ENCODE results near the gene CNTN4. TPM values are rescaled to one million over a fixed set of nuclear protein-coding genes. Genes with fewer than 3 reads are reported as not detected.

The CNTN4 gene
- total RNA-seq, 1 donor from 2014 or later = not detected

- H3K27me3 ChIP-seq (ENCODE audit: insufficient read depth, low read length) = no peaks in the 10 kb centered on the region
- H3K9ac ChIP-seq (ENCODE audit: low read length) = no peak overlapping the region
- peaks cover 3% of the 10 kb centered on the region for H3K9me3 ChIP-seq (ENCODE audit: insufficient read depth, low read depth, low read length)
- H3K36me3 ChIP-seq (ENCODE audit: insufficient read depth, low read length) = no peaks in the 10 kb centered on the region
- no peaks in the 10 kb centered on the region for H3K4me1 ChIP-seq (ENCODE audit: insufficient read depth, low read length)
- H3K4me3 ChIP-seq (ENCODE audit: insufficient read depth, low read depth, low read length) = no peak overlapping the region
- H3K4me2 ChIP-seq (ENCODE audit: low read length) = no peak overlapping the region
- no peaks in the 10 kb centered on the region for H3K27me3 Mint-ChIP-seq (ENCODE audit: low read depth, unreplicated experiment)
- H2AFZ ChIP-seq (ENCODE audit: low read depth, low read length) = no peak overlapping the region
- H4K20me1 ChIP-seq (ENCODE audit: insufficient read depth, low read length) = no peaks in the 10 kb centered on the region
- no peak overlapping the region for H3K4me3 Mint-ChIP-seq (ENCODE audit: unreplicated experiment)
- DNase-seq (ENCODE audit: low read depth) = no peak
- H3K36me3 Mint-ChIP-seq (ENCODE audit: low read depth, unreplicated experiment) = no peaks in the 10 kb centered on the region
- no peaks in the 10 kb centered on the region for H3K4me1 Mint-ChIP-seq (ENCODE audit: low read depth, unreplicated experiment)
- TF ChIP-seq EZH2 (IDR thresholded peaks at IDR 0.05; ENCODE audit: insufficient read depth, low read length) = no peak
- no peak for TF ChIP-seq CTCF (IDR thresholded peaks at IDR 0.05; ENCODE audit: insufficient read depth, low read depth, low read length)
- H3K27ac ChIP-seq (ENCODE audit: low read depth, low read length) = no peak overlapping the region
- no peaks in the 10 kb centered on the region for H3K79me2 ChIP-seq (ENCODE audit: insufficient read depth, low read length)
- H3K9me3 Mint-ChIP-seq (ENCODE audit: unreplicated experiment) = peaks cover 6% of the 10 kb centered on the region
- no peak for FAIRE-seq
- no peak overlapping the region for H3K27ac Mint-ChIP-seq (ENCODE audit: unreplicated experiment)
Observed at GRCh38 chr3:2771193-2771592, 672.5 kb downstream of the CNTN4 start.

- H4K20me1 ChIP-seq (ENCODE audit: insufficient read depth, low read length) = no peaks in the 10 kb centered on the region
- no peaks in the 10 kb centered on the region for H3K27me3 Mint-ChIP-seq (ENCODE audit: low read depth, unreplicated experiment)
- DNase-seq (ENCODE audit: low read depth) (no peak), FAIRE-seq (no peak)
- no peaks in the 10 kb centered on the region for H3K27me3 ChIP-seq (ENCODE audit: insufficient read depth, low read length)
- no peak overlapping the region for H3K27ac Mint-ChIP-seq (ENCODE audit: unreplicated experiment)
- no peak overlapping the region for H3K9ac ChIP-seq (ENCODE audit: low read length)
- no peaks in the 10 kb centered on the region for H3K36me3 Mint-ChIP-seq (ENCODE audit: low read depth, unreplicated experiment)
- no peak for TF ChIP-seq CTCF (IDR thresholded peaks at IDR 0.05; ENCODE audit: insufficient read depth, low read depth, low read length)
- TF ChIP-seq EZH2 (IDR thresholded peaks at IDR 0.05; ENCODE audit: insufficient read depth, low read length) = no peak
- H3K4me1 Mint-ChIP-seq (ENCODE audit: low read depth, unreplicated experiment) = no peaks in the 10 kb centered on the region
- H3K9me3 Mint-ChIP-seq (ENCODE audit: unreplicated experiment) = peaks cover 6% of the 10 kb centered on the region
- H3K4me3 Mint-ChIP-seq (ENCODE audit: unreplicated experiment) = no peak overlapping the region
- no peak overlapping the region for H3K4me2 ChIP-seq (ENCODE audit: low read length)
- no peaks in the 10 kb centered on the region for H3K4me1 ChIP-seq (ENCODE audit: insufficient read depth, low read length)
- H3K27ac ChIP-seq (ENCODE audit: low read depth, low read length) = no peak overlapping the region
- no peaks in the 10 kb centered on the region for H3K79me2 ChIP-seq (ENCODE audit: insufficient read depth, low read length)
- H3K9me3 ChIP-seq (ENCODE audit: insufficient read depth, low read depth, low read length) = peaks cover 3% of the 10 kb centered on the region
- H2AFZ ChIP-seq (ENCODE audit: low read depth, low read length) = no peak overlapping the region
- no peak overlapping the region for H3K4me3 ChIP-seq (ENCODE audit: insufficient read depth, low read depth, low read length)
- no peaks in the 10 kb centered on the region for H3K36me3 ChIP-seq (ENCODE audit: insufficient read depth, low read length)
Observed at GRCh38 chr3:2771741-2772140, 673.1 kb downstream of the CNTN4 start.

- H3K4me1 Mint-ChIP-seq (ENCODE audit: low read depth, unreplicated experiment) = no peaks in the 10 kb centered on the region
- Histone ChIP-seq H3K79me2 (ENCODE audit: insufficient read depth, low read length) (no peaks in the 10 kb centered on the region), H3K27me3 (ENCODE audit: insufficient read depth, low read length) (no peaks in the 10 kb centered on the region), H3K9me3 (ENCODE audit: insufficient read depth, low read depth, low read length) (peaks cover 3% of the 10 kb centered on the region), H3K4me1 (ENCODE audit: insufficient read depth, low read length) (no peaks in the 10 kb centered on the region), H4K20me1 (ENCODE audit: insufficient read depth, low read length) (no peaks in the 10 kb centered on the region), H2AFZ (ENCODE audit: low read depth, low read length) (no peak overlapping the region), H3K9ac (ENCODE audit: low read length) (no peak overlapping the region), H3K4me3 (ENCODE audit: insufficient read depth, low read depth, low read length) (no peak overlapping the region), H3K27ac (ENCODE audit: low read depth, low read length) (no peak overlapping the region), H3K4me2 (ENCODE audit: low read length) (no peak overlapping the region), H3K36me3 (ENCODE audit: insufficient read depth, low read length) (no peaks in the 10 kb centered on the region)
- H3K9me3 Mint-ChIP-seq (ENCODE audit: unreplicated experiment) = peaks cover 6% of the 10 kb centered on the region
- no peak for TF ChIP-seq EZH2 (IDR thresholded peaks at IDR 0.05; ENCODE audit: insufficient read depth, low read length)
- no peak for TF ChIP-seq CTCF (IDR thresholded peaks at IDR 0.05; ENCODE audit: insufficient read depth, low read depth, low read length)
- no peaks in the 10 kb centered on the region for H3K27me3 Mint-ChIP-seq (ENCODE audit: low read depth, unreplicated experiment)
- DNase-seq (ENCODE audit: low read depth) (no peak), FAIRE-seq (no peak)
- no peak overlapping the region for H3K4me3 Mint-ChIP-seq (ENCODE audit: unreplicated experiment)
- no peak overlapping the region for H3K27ac Mint-ChIP-seq (ENCODE audit: unreplicated experiment)
- H3K36me3 Mint-ChIP-seq (ENCODE audit: low read depth, unreplicated experiment) = no peaks in the 10 kb centered on the region
Observed at GRCh38 chr3:2772803-2773202, 674.1 kb downstream of the CNTN4 start.
